HepG2 (cell line): ENCODE data around the gene THSD4. TPM values are rescaled to one million over a fixed set of nuclear protein-coding genes. Genes with fewer than 3 reads are reported as not detected.

Source experiments
- ATAC-seq: fragments of 200-7000 bp; cut with Tn5 transposase; 3 replicates; pipeline ENCODE4 v1.9.1; 2020; ENCODE audit warnings: mild to moderate bottlenecking, moderate library complexity
- BruUV-seq: library from RNA; stranded (reverse); fragments of 400-500 nt; replicated peaks from 2 replicates; lab custom pipeline; 2021; lab: Mats Ljungman, UMichigan
- CTCF ChIA-PET: fragments of 300-600 bp; formaldehyde crosslinking; extraction: SDS; loops from one replicate; lab custom pipeline; 2021; ENCODE audit warnings: low total read pairs, inconsistent platforms, low intra/inter-chr PET ratio; lab: Yijun Ruan, JAX
- POLR2A ChIA-PET: fragments of 350-600 bp; sonication (Branson Sonifier 250); formaldehyde crosslinking; loops from one replicate; lab custom pipeline; 2020; ENCODE audit warnings: antibody characterized with exemption, inconsistent platforms; lab: Yijun Ruan, JAX
- DNase-seq: peaks from one replicate; pipeline ENCODE4 v3.0.0-alpha.2; 2015; ENCODE audit warnings: low spot score
- FAIRE-seq: peaks from 3 replicates; lab custom pipeline; 2011; peaks lifted over from hg19 to GRCh38; lab: Jason Lieb, UNC
- H2AFZ ChIP-seq: one replicate; pipeline ENCODE4 v1.6.1; 2011; ENCODE audit warnings: low read length, inconsistent platforms
- H3K27ac ChIP-seq: fragments of 300-600 bp; 3 replicates; pipeline ENCODE4 v1.8.0; 2011; ENCODE audit warnings: mixed run types, mild to moderate bottlenecking, mixed read lengths, low read length, inconsistent platforms; ENCODE audit not compliant: insufficient read depth; ENCODE audit errors: extremely low read length
- H3K27me3 ChIP-seq, 2 experiments: fragments of 200-600 bp in 1 of 2; 2 replicates in 1 of 2; 3 replicates in 1 of 2; pipeline versions ENCODE4 v1.6.0 to v1.8.0; 2011; ENCODE audit warnings: low read length in 2 of 2, mild to moderate bottlenecking in 2 of 2, moderate library complexity in 2 of 2, inconsistent platforms in 1 of 2; ENCODE audit not compliant: insufficient read depth in 2 of 2, control insufficient read depth in 1 of 2
- H3K36me3 ChIP-seq, 2 experiments: fragments of 200-600 bp in 1 of 2; replicated peaks in 1 of 2; 2 replicates in 1 of 2; 3 replicates in 1 of 2; pipeline versions ENCODE4 v1.5.1 to v1.8.0; 2011; ENCODE audit warnings: low read length in 2 of 2, inconsistent platforms in 1 of 2; ENCODE audit not compliant: insufficient read depth in 2 of 2, control insufficient read depth in 1 of 2
- H3K4me1 ChIP-seq: 2 replicates; pipeline ENCODE4 v1.5.1; 2012; ENCODE audit warnings: low read length, inconsistent platforms; ENCODE audit not compliant: insufficient read depth
- H3K4me2 ChIP-seq: 2 replicates; pipeline ENCODE4 v1.6.0; 2011; ENCODE audit warnings: low read depth, low read length, inconsistent platforms
- H3K4me3 ChIP-seq, 3 experiments: fragments of 200-600 bp in 1 of 3; sonication (generic), shearing (Covaris generic) in 1 of 3; replicated peaks in 1 of 3; 2 replicates each; pipeline ENCODE4 v1.5.1; 2011 to 2016; ENCODE audit warnings: low read length in 3 of 3, inconsistent platforms in 2 of 3, low read depth in 2 of 3, mild to moderate bottlenecking in 2 of 3, control low read depth in 1 of 3, mixed read lengths in 1 of 3; ENCODE audit not compliant: insufficient read depth in 1 of 3
- H3K79me2 ChIP-seq: one replicate; pipeline ENCODE4 v1.6.1; 2011; ENCODE audit warnings: low read length, inconsistent platforms; ENCODE audit not compliant: insufficient read depth
- H3K9ac ChIP-seq: 2 replicates; pipeline ENCODE4 v1.6.0; 2011; ENCODE audit warnings: mild to moderate bottlenecking, low read depth, low read length, inconsistent platforms; ENCODE audit not compliant: insufficient read depth
- H3K9me3 ChIP-seq: 2 replicates; pipeline ENCODE4 v1.5.1; 2012; ENCODE audit warnings: mild to moderate bottlenecking, low read length
- H4K20me1 ChIP-seq: 2 replicates; pipeline ENCODE4 v1.6.0; 2011; ENCODE audit warnings: inconsistent platforms, mild to moderate bottlenecking, low read length, moderate library complexity; ENCODE audit not compliant: insufficient read depth
- CEBPB ChIP-seq: IDR thresholded peaks from 2 replicates; pipeline ENCODE4 v1.6.1; 2011; ENCODE audit warnings: low read depth, low read length, improper control_type of control experiment, borderline replicate concordance
- KAT8 ChIP-seq: IDR thresholded peaks from 2 replicates; pipeline ENCODE4 v1.6.1; 2016; ENCODE audit warnings: missing genetic modification reagents, missing compliant biosample characterization
- KDM4B ChIP-seq: sonication (generic); formaldehyde crosslinking; IDR thresholded peaks from 2 replicates; pipeline ENCODE4 v1.4.0; 2020; ENCODE audit warnings: missing genetic modification reagents
- MXD4 ChIP-seq: IDR thresholded peaks from 2 replicates; pipeline ENCODE4 v1.6.1; 2016; ENCODE audit warnings: mild to moderate bottlenecking, missing biosample characterization, missing genetic modification reagents
- RAD21 ChIP-seq: fragments of 450-650 bp; formaldehyde crosslinking; IDR thresholded peaks from 2 replicates; pipeline ENCODE4 v1.5.0; 2020; ENCODE audit warnings: mild to moderate bottlenecking
- RFXAP ChIP-seq: sonication (generic); formaldehyde crosslinking; IDR thresholded peaks from 2 replicates; pipeline ENCODE4 v1.4.0; 2020; ENCODE audit warnings: missing genetic modification reagents, borderline replicate concordance
- SALL2 ChIP-seq: sonication (generic); formaldehyde crosslinking; IDR thresholded peaks from 2 replicates; pipeline ENCODE4 v1.8.1; 2023; ENCODE audit warnings: mild to moderate bottlenecking, missing genetic modification reagents, inconsistent platforms
- SNAPC4 ChIP-seq: sonication (generic); formaldehyde crosslinking; IDR thresholded peaks from 2 replicates; pipeline ENCODE4 v1.4.0; 2020; ENCODE audit warnings: mild to moderate bottlenecking, missing genetic modification reagents
- SOX13 ChIP-seq, 3 experiments: fragments of 450-650 bp in 1 of 3; sonication (generic) in 1 of 3; formaldehyde crosslinking in 1 of 3; IDR thresholded peaks in 2 of 3; conservative IDR thresholded peaks in 1 of 3; 2 replicates each; pipeline versions ENCODE4 v1.5.0 to v1.6.1; 2016 to 2020; ENCODE audit warnings: antibody characterized with exemption in 1 of 3, mild to moderate bottlenecking in 1 of 3, missing compliant biosample characterization in 1 of 3, missing genetic modification reagents in 1 of 3, moderate library complexity in 1 of 3
- SRSF4 ChIP-seq: fragments of 200-400 bp; formaldehyde crosslinking; IDR thresholded peaks from one replicate; pipeline ENCODE4 v1.6.1; 2018; ENCODE audit warnings: mild to moderate bottlenecking, low read depth, low read length, moderate library complexity; ENCODE audit not compliant: poor library complexity, severe bottlenecking
- ZFP41 ChIP-seq: sonication (generic); formaldehyde crosslinking; IDR thresholded peaks from 2 replicates; pipeline ENCODE4 v1.4.0; 2020; ENCODE audit warnings: mild to moderate bottlenecking, missing genetic modification reagents, borderline replicate concordance
- ZNF260 ChIP-seq: sonication (generic); formaldehyde crosslinking; IDR thresholded peaks from 2 replicates; pipeline ENCODE4 v1.4.0; 2020; ENCODE audit warnings: missing genetic modification reagents, low read depth, mild to moderate bottlenecking, borderline replicate concordance
- ZNF768 ChIP-seq: sonication (generic); formaldehyde crosslinking; IDR thresholded peaks from 2 replicates; pipeline ENCODE4 v1.4.0; 2020; ENCODE audit warnings: missing genetic modification reagents
- ZNF816 ChIP-seq: sonication (generic); formaldehyde crosslinking; IDR thresholded peaks from 2 replicates; pipeline ENCODE4 v1.8.0; 2022; ENCODE audit warnings: missing genetic modification reagents, mild to moderate bottlenecking, borderline replicate concordance
- WGBS: methylation state at CpG from one replicate; pipeline ENCODE4 v1.1.6; 2017; ENCODE audit warnings: low lambda C conversion rate; 5-methylcytosine and 5-hydroxymethylcytosine counted together
- in situ Hi-C: cut with HindIII; loops from 2 replicates; pipeline ENCODE4 v1.10.0; 2017; ENCODE audit warnings: low pct_unique_long_range_greater_than_20kb; ENCODE audit not compliant: extremely low pct_ligation_motif_present
- intact Hi-C: fragments of 100-400 bp; cut with micrococcal nuclease; formaldehyde crosslinking; loops from one replicate; pipeline ENCODE4 v1.10.0; 2022; ENCODE audit not compliant: unreplicated experiment
- polyA plus RNA-seq, 8 experiments: library from polyadenylated mRNA; depleted of rRNA in 3 of 8; stranded (reverse) in 7 of 8; unstranded in 1 of 8; fragments of >200 nt; fragmentation: Illumina TruSeq in 4 of 8; extraction: Trizol in 4 of 8; gene quantifications; 2 replicates each; pipeline versions ENCODE4 v1.2.1 to v1.2.3, GENCODE V29; 2011 to 2016; ENCODE audit warnings: low read depth in 4 of 8, missing spikeins in 1 of 8, mixed read lengths in 1 of 8; ENCODE audit not compliant: insufficient read depth in 1 of 8
- total RNA-seq, 5 experiments: library from RNA; depleted of rRNA; stranded (reverse); fragments of >200 nt; fragmentation: Illumina TruSeq; extraction: Trizol; gene quantifications; 2 replicates each; pipeline ENCODE4 v1.2.3, GENCODE V29; 2016; ENCODE audit warnings: low read depth in 1 of 5
- TF ChIP-seq, protein P1 (sequence below): IDR thresholded peaks from 2 replicates; pipeline ENCODE4 v1.6.1; 2016; ENCODE audit warnings: mild to moderate bottlenecking
- TF ChIP-seq, protein P2 (sequence below): sonication (generic); formaldehyde crosslinking; IDR thresholded peaks from 2 replicates; pipeline ENCODE4 v1.4.0; 2020; ENCODE audit warnings: missing genetic modification reagents; ENCODE audit errors: not compliant biosample characterization

THSD4 gene
- total and polyA plus RNA-seq, 2 of the 13 experiments (the other 11 are each of a cell fraction or from before 2014, with no cell fraction given), result 0.07 to 0.21 TPM

GRCh38 chr15:71313806-71314205 lies 198.5 kb downstream of the THSD4 start:
- CTCF ChIA-PET, result no interaction called here
- no peaks in the 10 kb centered on the region for H3K79me2 ChIP-seq
- intact Hi-C loops, result no loop called here
- H3K9me3 ChIP-seq, result no peaks in the 10 kb centered on the region
- no peak overlapping the region for H3K4me2 ChIP-seq
- H3K4me3 ChIP-seq, result no peak overlapping the region
- no peak for ATAC-seq
- H3K9ac ChIP-seq, result no peak overlapping the region
- in situ Hi-C loops, result no loop called here
- H3K4me1 ChIP-seq, result no peaks in the 10 kb centered on the region
- no TSS peak for BruUV-seq
- H3K27ac ChIP-seq, result no peak overlapping the region
- POLR2A ChIA-PET, result no interaction called here
- no peak for DNase-seq
- H2AFZ ChIP-seq, result no peak overlapping the region
- FAIRE-seq, result no peak
- no peaks in the 10 kb centered on the region; a peak in 1 of 5 replicates for H3K27me3 ChIP-seq
- H3K36me3 ChIP-seq, result no peaks in the 10 kb centered on the region
- H4K20me1 ChIP-seq, result no peaks in the 10 kb centered on the region
- 21% methylated on average over 3 of the region's 3 CpGs for WGBS
- no peak for TF ChIP-seq ZNF260 (CRISPR knock-in tag)
- no peak for TF ChIP-seq SALL2 (CRISPR knock-in tag)
- no peak for TF ChIP-seq KAT8
- no peak for TF ChIP-seq KDM4B (CRISPR knock-in tag)
- TF ChIP-seq, protein P1, sequence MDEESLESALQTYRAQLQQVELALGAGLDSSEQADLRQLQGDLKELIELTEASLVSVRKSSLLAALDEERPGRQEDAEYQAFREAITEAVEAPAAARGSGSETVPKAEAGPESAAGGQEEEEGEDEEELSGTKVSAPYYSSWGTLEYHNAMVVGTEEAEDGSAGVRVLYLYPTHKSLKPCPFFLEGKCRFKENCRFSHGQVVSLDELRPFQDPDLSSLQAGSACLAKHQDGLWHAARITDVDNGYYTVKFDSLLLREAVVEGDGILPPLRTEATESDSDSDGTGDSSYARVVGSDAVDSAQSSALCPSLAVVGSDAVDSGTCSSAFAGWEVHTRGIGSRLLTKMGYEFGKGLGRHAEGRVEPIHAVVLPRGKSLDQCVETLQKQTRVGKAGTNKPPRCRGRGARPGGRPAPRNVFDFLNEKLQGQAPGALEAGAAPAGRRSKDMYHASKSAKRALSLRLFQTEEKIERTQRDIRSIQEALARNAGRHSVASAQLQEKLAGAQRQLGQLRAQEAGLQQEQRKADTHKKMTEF, result no peak
- no peak for TF ChIP-seq MXD4
- TF ChIP-seq ZFP41, result no peak
- TF ChIP-seq CEBPB, result no peak
- no peak for TF ChIP-seq ZNF816 (CRISPR knock-in tag)
- TF ChIP-seq SNAPC4 (CRISPR knock-in tag), result no peak
- TF ChIP-seq RAD21 (CRISPR knock-in tag), result no peak
- TF ChIP-seq ZNF768 (CRISPR knock-in tag), result no peak
- TF ChIP-seq SOX13 (IDR thresholded peaks at IDR 0.05), result no peak
- TF ChIP-seq SOX13 (CRISPR knock-in tag; conservative IDR thresholded peaks at IDR 0.05 in 1 of 2, IDR thresholded peaks at IDR 0.05 in 1 of 2), result no peak
- no peak for TF ChIP-seq RFXAP (CRISPR knock-in tag)
- TF ChIP-seq SRSF4, result no peak
- TF ChIP-seq, protein P2, sequence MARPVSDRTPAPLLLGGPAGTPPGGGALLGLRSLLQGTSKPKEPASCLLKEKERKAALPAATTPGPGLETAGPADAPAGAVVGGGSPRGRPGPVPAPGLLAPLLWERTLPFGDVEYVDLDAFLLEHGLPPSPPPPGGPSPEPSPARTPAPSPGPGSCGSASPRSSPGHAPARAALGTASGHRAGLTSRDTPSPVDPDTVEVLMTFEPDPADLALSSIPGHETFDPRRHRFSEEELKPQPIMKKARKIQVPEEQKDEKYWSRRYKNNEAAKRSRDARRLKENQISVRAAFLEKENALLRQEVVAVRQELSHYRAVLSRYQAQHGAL (CRISPR knock-in tag), result no peak
